Esophagus (tissue), 2 donors: ENCODE data around the gene TSN. TPM values are rescaled to one million over a fixed set of nuclear protein-coding genes. Genes with fewer than 3 reads are reported as not detected.

Source experiments
- H3K27ac ChIP-seq, 2 donors: one replicate each; pipeline ENCODE4 v1.5.1; 2013; ENCODE audit warnings: low read depth in 2 of 2, mild to moderate bottlenecking in 2 of 2, inconsistent platforms in 1 of 2, low read length in 1 of 2, moderate library complexity in 1 of 2
- H3K27me3 ChIP-seq, 2 donors: one replicate each; pipeline ENCODE4 v1.6.1; 2013; ENCODE audit warnings: low read length in 2 of 2, control low read depth in 1 of 2, mild to moderate bottlenecking in 1 of 2; ENCODE audit not compliant: insufficient read depth in 2 of 2, control insufficient read depth in 1 of 2
- H3K36me3 ChIP-seq, 2 donors: one replicate each; pipeline ENCODE4 v1.6.1; 2013; ENCODE audit warnings: low read length in 1 of 2; ENCODE audit not compliant: control insufficient read depth in 2 of 2, insufficient read depth in 2 of 2
- H3K4me1 ChIP-seq, 2 donors: one replicate each; pipeline ENCODE4 v1.6.1; 2013; ENCODE audit warnings: low read length in 1 of 2; ENCODE audit not compliant: control insufficient read depth in 2 of 2, insufficient read depth in 2 of 2
- H3K4me3 ChIP-seq, 2 donors: one replicate each; pipeline ENCODE4 v1.5.1; 2013; ENCODE audit warnings: low read length in 2 of 2, mild to moderate bottlenecking in 2 of 2, low read depth in 1 of 2, moderate library complexity in 1 of 2
- H3K9me3 ChIP-seq, 2 donors: one replicate each; pipeline ENCODE4 v1.6.1; 2013; ENCODE audit warnings: mild to moderate bottlenecking in 2 of 2, low read depth in 1 of 2, low read length in 1 of 2, moderate library complexity in 1 of 2; ENCODE audit not compliant: control insufficient read depth in 2 of 2, insufficient read depth in 1 of 2
- WGBS, 2 donors: extraction: QIAGEN DNeasy Blood & Tissue Kit; methylation state at CpG; one replicate each; pipeline ENCODE4 v1.1.7; 2013; 5-methylcytosine and 5-hydroxymethylcytosine counted together
- polyA plus RNA-seq, 2 donors: library from polyadenylated mRNA; stranded (reverse); fragments of 200-250 nt; gene quantifications; one replicate each; pipeline ENCODE4 v1.2.3, GENCODE V29; 2013
- donor health status: healthy with polysubstance abuse.
- donor health status: Bipolar disorder and iron deficiency.

The TSN gene
- polyA plus RNA-seq, 2 donors = 16.5 to 22.9 TPM

GRCh38 chr2:121774235-121774634, 18.8 kb downstream of the TSN start:
- Histone ChIP-seq H3K4me3 (no peak overlapping the region), H3K27ac (no peak overlapping the region), H3K9me3 (no peaks in the 10 kb centered on the region), H3K27me3 (no peaks in the 10 kb centered on the region), H3K36me3 (peaks cover 0 to 2% of the 10 kb centered on the region in 2 donors), H3K4me1 (peaks cover 0 to 4% of the 10 kb centered on the region in 2 donors)
- WGBS, 2 donors = 92% methylated on average over 13 of the region's 13 CpGs

DNA sequence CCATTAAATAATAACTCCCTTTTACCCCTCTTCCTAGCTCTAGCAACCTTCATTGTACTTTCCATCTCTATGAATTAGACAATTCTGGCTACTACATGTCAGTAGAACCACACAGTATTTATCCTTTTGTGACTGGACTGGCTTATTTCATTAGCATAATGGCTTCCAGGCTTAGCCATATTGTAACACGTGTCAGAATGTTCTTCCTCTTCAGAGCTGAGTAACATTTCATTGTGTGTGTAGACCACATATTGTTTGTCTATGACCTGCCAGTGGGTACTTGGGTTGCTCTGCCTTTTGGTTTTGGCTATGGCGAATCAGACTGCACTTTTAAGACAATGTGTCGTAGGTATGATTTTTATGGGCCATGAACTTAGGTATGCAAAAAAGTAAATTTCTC, 20.9 kb downstream of the TSN start:
- WGBS, 2 donors = 71 to 75% methylated on average over 3 of the region's 3 CpGs
- peaks cover 0 to 2% of the 10 kb centered on the region in 2 donors for H3K36me3 ChIP-seq
- peaks cover 0 to 4% of the 10 kb centered on the region in 2 donors for H3K4me1 ChIP-seq
- H3K27ac ChIP-seq = no peak overlapping the region
- no peaks in the 10 kb centered on the region for H3K9me3 ChIP-seq
- no peaks in the 10 kb centered on the region for H3K27me3 ChIP-seq
- no peak overlapping the region for H3K4me3 ChIP-seq

GRCh38 chr2:121776885-121777698, 21.6 kb downstream of the TSN start:
- no peaks in the 10 kb centered on the region for H3K27me3 ChIP-seq
- no peaks in the 10 kb centered on the region for H3K9me3 ChIP-seq
- H3K36me3 ChIP-seq = peaks cover 0 to 2% of the 10 kb centered on the region in 2 donors
- H3K27ac ChIP-seq = no peak overlapping the region
- 44 to 51% methylated on average over 12 of the region's 12 CpGs for WGBS, 2 donors
- H3K4me3 ChIP-seq = no peak overlapping the region
- peaks cover 0 to 4% of the 10 kb centered on the region in 2 donors for H3K4me1 ChIP-seq

DNA sequence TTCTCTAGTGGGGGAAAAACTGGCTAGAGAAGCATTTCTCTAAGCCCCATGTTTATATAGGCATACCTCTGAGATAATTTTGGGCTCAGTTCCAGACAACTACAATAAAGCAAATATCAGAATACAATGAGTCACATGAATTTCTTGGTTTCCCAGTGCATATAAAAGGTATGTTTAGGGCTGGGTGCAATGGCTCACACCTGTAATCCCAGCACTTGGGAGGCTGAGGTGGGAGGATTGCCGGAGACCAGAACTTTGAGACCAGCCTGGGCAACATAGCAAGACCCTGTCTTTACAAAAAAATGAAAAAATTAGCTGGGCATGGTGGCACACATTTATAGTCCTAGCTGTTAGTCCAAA, 22.2 kb downstream of the TSN start:
- 55 to 68% methylated on average over 1 of the region's 1 CpG for WGBS, 2 donors
- Histone ChIP-seq H3K27me3 (no peaks in the 10 kb centered on the region), H3K9me3 (no peaks in the 10 kb centered on the region), H3K4me3 (no peak overlapping the region), H3K36me3 (peaks cover 0 to 2% of the 10 kb centered on the region in 2 donors), H3K4me1 (peaks cover 0 to 4% of the 10 kb centered on the region in 2 donors), H3K27ac (no peak overlapping the region)

- 69 to 77% methylated on average over 7 of the region's 7 CpGs for WGBS, 2 donors
Observed at GRCh38 chr2:121778741-121779487, 23.5 kb downstream of the TSN start.

GRCh38 chr2:121783180-121783579, 27.7 kb downstream of the TSN start:
- no peaks in the 10 kb centered on the region for H3K36me3 ChIP-seq
- WGBS, 2 donors = 45 to 48% methylated on average over 2 of the region's 2 CpGs
- H3K27me3 ChIP-seq = peaks cover 0 to 3% of the 10 kb centered on the region in 2 donors
- no peak overlapping the region for H3K27ac ChIP-seq
- no peaks in the 10 kb centered on the region for H3K9me3 ChIP-seq
- no peaks in the 10 kb centered on the region for H3K4me1 ChIP-seq
- H3K4me3 ChIP-seq = no peak overlapping the region

More at GRCh38 chr2:121778741-121779487, 23.5 kb downstream of the TSN start:
- Histone ChIP-seq H3K9me3 (no peaks in the 10 kb centered on the region), H3K36me3 (no peaks in the 10 kb centered on the region), H3K4me3 (no peak overlapping the region), H3K27ac (no peak overlapping the region), H3K27me3 (peaks cover 0 to 3% of the 10 kb centered on the region in 2 donors), H3K4me1 (peaks cover 0 to 4% of the 10 kb centered on the region in 2 donors)

GRCh38 chr2:121788685-121789084, 33.2 kb downstream of the TSN start:
- no peak overlapping the region for H3K27ac ChIP-seq
- H3K4me3 ChIP-seq = no peak overlapping the region
- peaks cover 0 to 3% of the 10 kb centered on the region in 2 donors for H3K9me3 ChIP-seq
- H3K36me3 ChIP-seq = no peaks in the 10 kb centered on the region
- WGBS, 2 donors = 95 to 100% methylated on average over 1 of the region's 1 CpG
- H3K27me3 ChIP-seq = peaks cover 0 to under 1% of the 10 kb centered on the region in 2 donors
- H3K4me1 ChIP-seq = no peaks in the 10 kb centered on the region

- Histone ChIP-seq H3K4me3 (no peak overlapping the region), H3K9me3 (peaks cover 0 to 3% of the 10 kb centered on the region in 2 donors), H3K27ac (no peak overlapping the region), H3K36me3 (no peaks in the 10 kb centered on the region), H3K4me1 (no peaks in the 10 kb centered on the region), H3K27me3 (no peaks in the 10 kb centered on the region)
- 63 to 66% methylated on average over 5 of the region's 5 CpGs for WGBS, 2 donors
Observed at GRCh38 chr2:121790276-121790956, 35.0 kb downstream of the TSN start.

DNA sequence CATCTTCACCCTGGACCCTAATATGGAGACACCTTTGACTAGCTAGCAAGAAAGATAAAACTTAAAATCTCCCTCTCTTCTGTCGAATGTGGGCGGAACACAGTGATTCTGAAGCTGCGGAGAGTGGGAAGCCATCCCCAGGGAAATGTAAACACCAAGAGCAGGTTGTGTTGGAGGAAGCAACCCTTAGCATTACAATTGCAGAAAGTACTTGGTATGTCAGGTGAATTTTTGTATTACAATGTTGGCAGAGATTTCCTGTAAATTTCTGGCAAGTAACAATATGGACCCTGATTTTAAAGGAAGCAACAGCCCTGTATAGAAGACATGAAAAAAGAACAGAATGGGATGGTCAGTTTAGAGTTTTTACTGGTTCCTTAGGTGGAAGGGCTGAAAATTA, 35.8 kb downstream of the TSN start:
- 71 to 77% methylated on average over 3 of the region's 3 CpGs for WGBS, 2 donors
- Histone ChIP-seq H3K4me3 (no peak overlapping the region), H3K4me1 (no peaks in the 10 kb centered on the region), H3K27ac (no peak overlapping the region), H3K27me3 (no peaks in the 10 kb centered on the region), H3K36me3 (no peaks in the 10 kb centered on the region), H3K9me3 (peaks cover 0 to 3% of the 10 kb centered on the region in 2 donors)
